Middle frontal gyrus (tissue), 1 donor: ENCODE data around the gene LRTM2.

Experiments
- DNase-seq: peaks from one replicate; pipeline ENCODE4 v3.0.0-alpha.2; 2015; ENCODE audit warnings: low spot score; ENCODE audit errors: extremely low spot score

Gene LRTM2

GRCh38 chr12:1797991-1798640 lies 22.2 kb upstream of the LRTM2 start:
- no peak for DNase-seq

- DNase-seq, result no peak
Observed at GRCh38 chr12:1798641-1799020, 21.7 kb upstream of the LRTM2 start.

- DNase-seq, result no peak
Observed at GRCh38 chr12:1799051-1799881, 21.1 kb upstream of the LRTM2 start.

GRCh38 chr12:1799882-1800400 lies 20.4 kb upstream of the LRTM2 start:
- DNase-seq, result no peak

- no peak for DNase-seq
Observed at GRCh38 chr12:1800401-1801302, 19.7 kb upstream of the LRTM2 start.

GRCh38 chr12:1801303-1801975 lies 18.9 kb upstream of the LRTM2 start:
- no peak for DNase-seq

- no peak for DNase-seq
Observed at GRCh38 chr12:1803736-1804135, 16.6 kb upstream of the LRTM2 start.

GRCh38 chr12:1804545-1805332 lies 15.6 kb upstream of the LRTM2 start:
- peak; percentile 85 for DNase-seq

- no peak for DNase-seq
Observed at GRCh38 chr12:1805441-1806081, 14.8 kb upstream of the LRTM2 start.

GRCh38 chr12:1806301-1807086 lies 13.9 kb upstream of the LRTM2 start:
- DNase-seq, result no peak

- no peak for DNase-seq
Observed at GRCh38 chr12:1807087-1807860, 13.1 kb upstream of the LRTM2 start.

- no peak for DNase-seq
Observed at GRCh38 chr12:1808036-1808797, 12.1 kb upstream of the LRTM2 start.

GRCh38 chr12:1808798-1809480 lies 11.4 kb upstream of the LRTM2 start:
- no peak for DNase-seq

GRCh38 chr12:1809591-1810190 lies 10.7 kb upstream of the LRTM2 start:
- DNase-seq, result no peak

GRCh38 chr12:1810201-1810930 lies 10.0 kb upstream of the LRTM2 start:
- no peak for DNase-seq

GRCh38 chr12:1810931-1811280 lies 9.5 kb upstream of the LRTM2 start:
- no peak for DNase-seq
